H1 (cell line): ENCODE measurements around the gene MTCH2. TPM values are rescaled to one million over a fixed set of nuclear protein-coding genes. Genes with fewer than 3 reads are reported as not detected.

ENCODE experiments used
- CTCF ChIA-PET: fragments of 300-600 bp; sonication (Branson Sonifier 250); formaldehyde crosslinking; loops from one replicate; lab custom pipeline; 2021; ENCODE audit not compliant: partially characterized antibody; lab: Charles Lee
- POLR2A ChIA-PET: fragments of 300-600 bp; sonication (Branson Sonifier 250); formaldehyde crosslinking; loops from one replicate; lab custom pipeline; 2021; ENCODE audit warnings: inconsistent platforms; ENCODE audit not compliant: partially characterized antibody; lab: Charles Lee
- DNase-seq, 2 experiments: peaks; one replicate each; pipeline versions ENCODE4 v3.0.0 to v3.0.0-alpha.2; 2010 to 2022; ENCODE audit warnings: low spot score in 2 of 2, low read depth in 1 of 2, mixed read lengths in 1 of 2
- FAIRE-seq: peaks from 2 replicates; lab custom pipeline; 2011; peaks lifted over from hg19 to GRCh38; lab: Jason Lieb, UNC
- H2AFZ ChIP-seq: 2 replicates; pipeline ENCODE4 v1.8.1; 2012; ENCODE audit warnings: low read length, inconsistent platforms
- H2AK5ac ChIP-seq: 2 replicates; pipeline ENCODE4 v1.6.1; 2013; ENCODE audit warnings: low read depth, low read length
- H2BK120ac ChIP-seq: replicated peaks from 2 replicates; pipeline ENCODE3; 2013; ENCODE audit warnings: low read depth, low read length, inconsistent platforms
- H2BK12ac ChIP-seq: 2 replicates; pipeline ENCODE4 v1.6.1; 2013; ENCODE audit warnings: low read depth, low read length
- H2BK15ac ChIP-seq: 2 replicates; pipeline ENCODE4 v1.6.1; 2013; ENCODE audit warnings: low read length
- H2BK20ac ChIP-seq: 2 replicates; pipeline ENCODE4 v1.6.1; 2013; ENCODE audit warnings: low read length
- H2BK5ac ChIP-seq: 2 replicates; pipeline ENCODE4 v1.6.1; 2013; ENCODE audit warnings: low read depth, low read length
- H3K14ac ChIP-seq: 2 replicates; pipeline ENCODE4 v1.6.1; 2013; ENCODE audit warnings: inconsistent platforms; ENCODE audit not compliant: insufficient read length
- H3K18ac ChIP-seq: 2 replicates; pipeline ENCODE4 v1.6.1; 2013; ENCODE audit warnings: low read length; ENCODE audit errors: extremely low read depth
- H3K23ac ChIP-seq: 2 replicates; pipeline ENCODE4 v1.6.1; 2013; ENCODE audit warnings: inconsistent platforms; ENCODE audit not compliant: insufficient read length
- H3K23me2 ChIP-seq: 2 replicates; pipeline ENCODE4 v1.6.1; 2013; ENCODE audit warnings: low read depth, low read length
- H3K27ac ChIP-seq: 2 replicates; pipeline ENCODE4 v1.6.1; 2011; ENCODE audit warnings: low read depth, low read length, inconsistent platforms
- H3K27me3 ChIP-seq, 4 experiments: replicated peaks in 1 of 4; 1 replicate in 1 of 4; 2 replicates in 3 of 4; pipeline versions ENCODE4 v1.6.1 to v1.8.1; 2011 to 2013; ENCODE audit warnings: low read length in 3 of 4, mild to moderate bottlenecking in 3 of 4, inconsistent platforms in 2 of 4, mixed read lengths in 2 of 4, moderate library complexity in 1 of 4; ENCODE audit not compliant: control insufficient read depth in 3 of 4, insufficient read depth in 3 of 4; ENCODE audit errors: extremely low read depth in 1 of 4
- H3K36me3 ChIP-seq, 4 experiments: 2 replicates each; pipeline versions ENCODE4 v1.6.1 to v1.8.1; 2011 to 2013; ENCODE audit warnings: mild to moderate bottlenecking in 4 of 4, low read length in 3 of 4, moderate library complexity in 2 of 4, control low read depth in 1 of 4, inconsistent platforms in 1 of 4; ENCODE audit not compliant: insufficient read depth in 4 of 4, control insufficient read depth in 2 of 4
- H3K4ac ChIP-seq: replicated peaks from 2 replicates; pipeline ENCODE3; 2013; ENCODE audit warnings: low read length, low read depth, mixed read lengths, inconsistent platforms; ENCODE audit not compliant: insufficient read length
- H3K4me1 ChIP-seq, 4 experiments: replicated peaks in 1 of 4; 1 replicate in 1 of 4; 2 replicates in 3 of 4; pipeline versions ENCODE4 v1.6.1 to v1.8.1; 2011 to 2013; ENCODE audit warnings: low read length in 3 of 4, inconsistent platforms in 2 of 4, mixed read lengths in 1 of 4; ENCODE audit not compliant: insufficient read depth in 4 of 4, control insufficient read depth in 3 of 4
- H3K4me2 ChIP-seq, 2 experiments: 2 replicates each; pipeline versions ENCODE4 v1.6.1 to v1.8.1; 2011 to 2013; ENCODE audit warnings: low read depth in 2 of 2, low read length in 2 of 2, control low read depth in 1 of 2, inconsistent platforms in 1 of 2, mild to moderate bottlenecking in 1 of 2; ENCODE audit not compliant: insufficient read depth in 1 of 2
- H3K4me3 ChIP-seq, 4 experiments: fragments of 200-600, 300-600 bp in 1 of 4; sonication (generic), shearing (Covaris generic), sonication (Bioruptor Twin) in 1 of 4; 2 replicates each; pipeline versions ENCODE4 v1.5.1 to v1.8.1; 2011 to 2016; ENCODE audit warnings: low read length in 4 of 4, low read depth in 3 of 4, control low read depth in 2 of 4, inconsistent platforms in 2 of 4, mild to moderate bottlenecking in 2 of 4, mixed read lengths in 1 of 4, moderate library complexity in 1 of 4; ENCODE audit not compliant: insufficient read depth in 2 of 4; ENCODE audit errors: extremely low read depth in 1 of 4
- H3K56ac ChIP-seq: replicated peaks from 2 replicates; pipeline ENCODE3; 2013; ENCODE audit warnings: low read depth, mild to moderate bottlenecking, mixed read lengths, low read length, inconsistent platforms; ENCODE audit not compliant: insufficient read length
- H3K79me1 ChIP-seq: 2 replicates; pipeline ENCODE4 v1.6.1; 2013; ENCODE audit warnings: low read depth, low read length, control low read depth
- H3K79me2 ChIP-seq, 2 experiments: 2 replicates each; pipeline versions ENCODE4 v1.6.1 to v1.8.1; 2012 to 2013; ENCODE audit warnings: low read length in 2 of 2, mild to moderate bottlenecking in 2 of 2, inconsistent platforms in 1 of 2; ENCODE audit not compliant: insufficient read depth in 2 of 2, control insufficient read depth in 1 of 2
- H3K9ac ChIP-seq, 4 experiments: replicated peaks in 1 of 4; 1 replicate in 1 of 4; 2 replicates in 3 of 4; pipeline versions ENCODE4 v1.6.1 to v1.8.1; 2011 to 2013; ENCODE audit warnings: low read depth in 3 of 4, low read length in 3 of 4, control low read depth in 2 of 4, mild to moderate bottlenecking in 2 of 4, moderate library complexity in 2 of 4, inconsistent platforms in 1 of 4; ENCODE audit errors: extremely low read depth in 1 of 4
- H3K9me3 ChIP-seq, 2 experiments: 2 replicates each; pipeline versions ENCODE4 v1.6.1 to v1.8.1; 2012 to 2013; ENCODE audit warnings: mild to moderate bottlenecking in 2 of 2, moderate library complexity in 2 of 2, control low read depth in 1 of 2, inconsistent platforms in 1 of 2, low read depth in 1 of 2, low read length in 1 of 2, mixed read lengths in 1 of 2; ENCODE audit not compliant: insufficient read depth in 2 of 2
- H4K20me1 ChIP-seq, 2 experiments: replicated peaks in 1 of 2; 2 replicates each; pipeline versions ENCODE3 to v1.8.1; 2011 to 2013; ENCODE audit warnings: inconsistent platforms in 2 of 2, low read length in 2 of 2, mild to moderate bottlenecking in 1 of 2; ENCODE audit not compliant: insufficient read depth in 2 of 2, control insufficient read depth in 1 of 2
- H4K5ac ChIP-seq: 2 replicates; pipeline ENCODE4 v1.6.1; 2013; ENCODE audit warnings: low read length, low read depth, mixed read lengths, inconsistent platforms; ENCODE audit not compliant: insufficient read length
- H4K8ac ChIP-seq: 2 replicates; pipeline ENCODE4 v1.8.0; 2013; ENCODE audit warnings: mild to moderate bottlenecking, moderate library complexity, low read length, inconsistent platforms; ENCODE audit not compliant: insufficient read depth; ENCODE audit errors: extremely low read depth
- H4K91ac ChIP-seq: replicated peaks from 2 replicates; pipeline ENCODE3; 2013; ENCODE audit warnings: low read length, mixed read lengths, inconsistent platforms; ENCODE audit not compliant: insufficient read length
- GABPA ChIP-seq: IDR thresholded peaks from 2 replicates; pipeline ENCODE4 v1.6.1; 2011; ENCODE audit warnings: mild to moderate bottlenecking, low read length, moderate library complexity, borderline replicate concordance; ENCODE audit not compliant: insufficient read depth
- KDM4A ChIP-seq: IDR thresholded peaks from one replicate; pipeline ENCODE4 v1.7.1; 2012; ENCODE audit warnings: low read depth, mild to moderate bottlenecking, moderate library complexity, low read length, inconsistent platforms; ENCODE audit not compliant: severe bottlenecking
- SIN3A ChIP-seq, 2 experiments: IDR thresholded peaks in 1 of 2; conservative IDR thresholded peaks in 1 of 2; 2 replicates each; pipeline ENCODE4 v1.6.1; 2011 to 2012; ENCODE audit warnings: low read length in 2 of 2, improper control_type of control experiment in 1 of 2, low read depth in 1 of 2, mild to moderate bottlenecking in 1 of 2
- WGBS, 2 experiments: shearing (Covaris generic) in 1 of 2; methylation state at CpG; one replicate each; pipeline versions ENCODE4 v1.1.6 to v1.1.7; 2013 to 2015; ENCODE audit warnings: low lambda C conversion rate in 2 of 2, mixed read lengths in 2 of 2, inconsistent platforms in 1 of 2, low coverage in 1 of 2, missing lambda C conversion rate in 1 of 2; ENCODE audit not compliant: insufficient replicate concordance in 2 of 2, insufficient coverage in 1 of 2, insufficient read length in 1 of 2; ENCODE audit errors: extremely low coverage in 1 of 2, missing lambda C conversion rate in 1 of 2; 5-methylcytosine and 5-hydroxymethylcytosine counted together
- polyA plus RNA-seq, 7 experiments: library from polyadenylated mRNA; depleted of rRNA in 3 of 7; stranded (reverse) in 5 of 7; unstranded in 2 of 7; fragments of >200 nt in 5 of 7; fragments of 200-250 nt in 2 of 7; gene quantifications; 1 replicate in 5 of 7; 2 replicates in 1 of 7; 4 replicates in 1 of 7; pipeline versions ENCODE4 v1.2.1 to v1.2.3, GENCODE V29; 2011 to 2013; ENCODE audit warnings: missing spikeins in 2 of 7, mixed read lengths in 2 of 7
- total RNA-seq: library from RNA; stranded (reverse); fragmentation: NEBNext Ultra II Directional; extraction: Animal tissue kit (Norgen Biotek cat#: 25700); gene quantifications from 2 replicates; pipeline ENCODE4 v1.2.1, GENCODE V29; 2021

The MTCH2 gene
- total and polyA plus RNA-seq, 2 of the 8 experiments (the other 6 are each of a cell fraction or from before 2014, with no cell fraction given): 157 to 171 TPM

GRCh38 chr11:47691979-47692378 lies 49.6 kb upstream of the MTCH2 start:
- Histone ChIP-seq H3K23me2 (no peaks in the 10 kb centered on the region), H3K4me3 (no peak overlapping the region), H2BK20ac (no peak overlapping the region), H2BK12ac (no peak overlapping the region), H2BK120ac (no peak overlapping the region), H3K79me2 (no peaks in the 10 kb centered on the region), H3K9me3 (no peaks in the 10 kb centered on the region), H3K79me1 (no peaks in the 10 kb centered on the region), H3K27me3 (no peaks in the 10 kb centered on the region), H3K4me2 (no peak overlapping the region), H3K4me1 (no peaks in the 10 kb centered on the region), H4K91ac (no peak overlapping the region), H3K4ac (no peak overlapping the region), H2AK5ac (no peak overlapping the region), H3K23ac (no peak overlapping the region), H4K8ac (no peak overlapping the region), H3K27ac (no peak overlapping the region), H2BK5ac (no peak overlapping the region), H4K5ac (no peak overlapping the region), H3K18ac (no peak overlapping the region), H3K14ac (no peak overlapping the region), H3K36me3 (no peaks in the 10 kb centered on the region), H3K56ac (no peak overlapping the region), H2BK15ac (no peak overlapping the region), H3K9ac (no peak overlapping the region), H4K20me1 (no peaks in the 10 kb centered on the region), H2AFZ (no peak overlapping the region)
- ChIA-PET CTCF (no interaction called here), POLR2A (interaction anchor here (0.6 kb wide), 1 partner anchor 36 kb away, joined by 3 read pairs; no protein-coding TSS in a partner anchor)
- FAIRE-seq (no peak), DNase-seq (no peak)
- 87% methylated on average over 2 of the region's 2 CpGs; no CpG with 5 or more reads in 1 of the 2 experiments for WGBS, 2 experiments
- TF ChIP-seq KDM4A (no peak), GABPA (no peak), SIN3A (conservative IDR thresholded peaks at IDR 0.05 in 1 of 2, IDR thresholded peaks at IDR 0.05 in 1 of 2; ENCODE audit: low read depth in 1 of 2, low read length in 2 of 2) (no peak)
